NCI-H2227 (cell line): ENCODE data around the gene MCOLN2.
A peak's percentile ranks its signal among the peaks of the same experiment; 100 is the strongest.
"Not testable (repeated sequence)": the region's sequence is repeated elsewhere in the genome, so short reads cannot be mapped to it uniquely, and the experiment has no call there.

Experiments
- DNase-seq: peaks from one replicate; lab custom pipeline; 2025; ENCODE audit not compliant: unreplicated experiment; lab: John Stamatoyannopoulos, UW

Gene MCOLN2

GRCh38 chr1:84902727-84903126 is 94.2 kb downstream of the MCOLN2 start:
- DNase-seq: not testable (repeated sequence)

- no peak for DNase-seq
Measured at GRCh38 chr1:84899969-84900368, 96.9 kb downstream of the MCOLN2 start.

- no peak for DNase-seq
Measured at GRCh38 chr1:84896279-84896678, 100.6 kb downstream of the MCOLN2 start.

- peak; percentile 17 for DNase-seq
Measured at GRCh38 chr1:84892705-84893618, 104.0 kb downstream of the MCOLN2 start, which contains the start of gene LPAR3. Gene LPAR3, minus strand, starts transcription at chr1:84893206. Its CDS starts 27,086 bp downstream, at chr1:84866120.

- DNase-seq: no peak
Measured at GRCh38 chr1:84890566-84890965, 106.3 kb downstream of the MCOLN2 start.

GRCh38 chr1:84889437-84889836 is 107.5 kb downstream of the MCOLN2 start:
- no peak for DNase-seq

GRCh38 chr1:84888753-84889152 is 108.2 kb downstream of the MCOLN2 start:
- DNase-seq: no peak

GRCh38 chr1:84887261-84887934 is 109.5 kb downstream of the MCOLN2 start:
- DNase-seq: no peak

GRCh38 chr1:84885469-84885868 is 111.4 kb downstream of the MCOLN2 start:
- DNase-seq: no peak

- DNase-seq: no peak
Measured at GRCh38 chr1:84884671-84885389, 112.1 kb downstream of the MCOLN2 start.

- no peak for DNase-seq
Measured at GRCh38 chr1:84883286-84883685, 113.6 kb downstream of the MCOLN2 start.

GRCh38 chr1:84877592-84877991 is 119.3 kb downstream of the MCOLN2 start:
- DNase-seq: no peak

- no peak for DNase-seq
Measured at GRCh38 chr1:84876353-84876752, 120.6 kb downstream of the MCOLN2 start.
